Liver (tissue), 9 donors: Measurements from ENCODE around the gene ANKFY1. TPM values are rescaled to one million over a fixed set of nuclear protein-coding genes. Genes with fewer than 3 reads are reported as not detected.

Experiments
- DNase-seq: peaks from one replicate; pipeline ENCODE4 v3.0.0-alpha.2; 2017; ENCODE audit warnings: low spot score
- H3K27ac ChIP-seq, 2 donors: one replicate each; pipeline ENCODE4 v1.7.0; 2013; ENCODE audit warnings: inconsistent platforms in 2 of 2, low read length in 2 of 2, control low read depth in 1 of 2, low read depth in 1 of 2, mild to moderate bottlenecking in 1 of 2
- H3K27me3 ChIP-seq, 4 donors: one replicate each; pipeline versions ENCODE4 v1.6.1 to v1.7.0; 2013; ENCODE audit warnings: low read length in 3 of 4, inconsistent platforms in 1 of 4, mild to moderate bottlenecking in 1 of 4, moderate library complexity in 1 of 4; ENCODE audit not compliant: control insufficient read depth in 4 of 4, insufficient read depth in 4 of 4
- H3K36me3 ChIP-seq, 4 donors: one replicate each; pipeline versions ENCODE4 v1.6.1 to v1.7.0; 2013; ENCODE audit warnings: low read length in 3 of 4, mild to moderate bottlenecking in 3 of 4, low read depth in 1 of 4, moderate library complexity in 1 of 4; ENCODE audit not compliant: control insufficient read depth in 4 of 4, insufficient read depth in 3 of 4
- H3K4me1 ChIP-seq, 4 donors: one replicate each; pipeline versions ENCODE4 v1.6.1 to v1.7.0; 2013; ENCODE audit warnings: low read length in 3 of 4, mild to moderate bottlenecking in 3 of 4, moderate library complexity in 1 of 4; ENCODE audit not compliant: control insufficient read depth in 4 of 4, insufficient read depth in 4 of 4
- H3K4me3 ChIP-seq, 3 donors: one replicate each; pipeline versions ENCODE4 v1.6.1 to v1.7.0; 2013; ENCODE audit warnings: low read length in 3 of 3, control low read depth in 1 of 3, low read depth in 1 of 3, mild to moderate bottlenecking in 1 of 3
- H3K9ac ChIP-seq, 2 donors: one replicate each; pipeline ENCODE4 v1.7.0; 2013; ENCODE audit warnings: low read length in 2 of 2, mild to moderate bottlenecking in 2 of 2, moderate library complexity in 2 of 2, control low read depth in 1 of 2, low read depth in 1 of 2
- H3K9me3 ChIP-seq, 4 donors: one replicate each; pipeline versions ENCODE4 v1.6.1 to v1.7.0; 2013; ENCODE audit warnings: low read length in 3 of 4; ENCODE audit not compliant: control insufficient read depth in 4 of 4
- ATF3 ChIP-seq: IDR thresholded peaks from 2 replicates; pipeline ENCODE4 v1.6.1; 2016; ENCODE audit warnings: antibody characterized with exemption
- EGR1 ChIP-seq, 2 donors: IDR thresholded peaks; 2 replicates each; pipeline ENCODE4 v1.6.1; 2016 to 2018; ENCODE audit warnings: antibody characterized with exemption in 2 of 2, low read depth in 2 of 2
- FOXA1 ChIP-seq: IDR thresholded peaks from 2 replicates; pipeline ENCODE4 v1.6.1; 2016; ENCODE audit warnings: antibody characterized with exemption
- FOXA2 ChIP-seq: IDR thresholded peaks from 2 replicates; pipeline ENCODE4 v1.6.1; 2016; ENCODE audit warnings: antibody characterized with exemption
- GABPA ChIP-seq, 2 donors: IDR thresholded peaks in 1 of 2; conservative IDR thresholded peaks in 1 of 2; 2 replicates each; pipeline ENCODE4 v1.6.1; 2016; ENCODE audit warnings: antibody characterized with exemption in 2 of 2, mild to moderate bottlenecking in 1 of 2, moderate library complexity in 1 of 2
- HNF4A ChIP-seq, 2 donors: conservative IDR thresholded peaks; 2 replicates each; pipeline ENCODE4 v1.6.1; 2016; ENCODE audit warnings: antibody characterized with exemption in 2 of 2, mild to moderate bottlenecking in 2 of 2
- HNF4G ChIP-seq: IDR thresholded peaks from 2 replicates; pipeline ENCODE4 v1.6.1; 2016; ENCODE audit warnings: antibody characterized with exemption
- JUND ChIP-seq, 2 donors: IDR thresholded peaks; 2 replicates each; pipeline ENCODE4 v1.6.1; 2016; ENCODE audit warnings: antibody characterized with exemption in 2 of 2
- NR2F2 ChIP-seq: IDR thresholded peaks from 2 replicates; pipeline ENCODE4 v1.6.1; 2016; ENCODE audit warnings: antibody characterized with exemption
- REST ChIP-seq: IDR thresholded peaks from 2 replicates; pipeline ENCODE4 v1.6.1; 2016; ENCODE audit warnings: antibody characterized with exemption, mild to moderate bottlenecking
- RXRA ChIP-seq, 2 donors: IDR thresholded peaks; 2 replicates each; pipeline ENCODE4 v1.6.1; 2017 to 2018; ENCODE audit warnings: antibody characterized with exemption in 2 of 2, mild to moderate bottlenecking in 1 of 2
- SP1 ChIP-seq: IDR thresholded peaks from 2 replicates; pipeline ENCODE4 v1.6.1; 2018; ENCODE audit warnings: antibody characterized with exemption, mild to moderate bottlenecking
- TAF1 ChIP-seq: conservative IDR thresholded peaks from 2 replicates; pipeline ENCODE4 v1.6.1; 2016; ENCODE audit warnings: antibody characterized with exemption, mild to moderate bottlenecking
- YY1 ChIP-seq: IDR thresholded peaks from 2 replicates; pipeline ENCODE4 v1.6.1; 2016; ENCODE audit warnings: antibody characterized with exemption, mild to moderate bottlenecking
- ZBTB33 ChIP-seq: IDR thresholded peaks from 2 replicates; pipeline ENCODE4 v1.6.1; 2016; ENCODE audit warnings: antibody characterized with exemption
- WGBS: extraction: QIAGEN DNeasy Blood & Tissue Kit; methylation state at CpG from one replicate; pipeline ENCODE4 v1.1.7; 2013; 5-methylcytosine and 5-hydroxymethylcytosine counted together
- polyA plus RNA-seq, 2 donors: library from polyadenylated mRNA; stranded (reverse) in 1 of 2; unstranded in 1 of 2; fragments of 200-250 nt in 1 of 2; fragments of >200 nt in 1 of 2; fragmentation: Nextera tagmentation in 1 of 2; extraction: Ambion mirVana in 1 of 2; gene quantifications; one replicate each; pipeline versions ENCODE4 v1.2.1 to v1.2.3, GENCODE V29; 2013 to 2015
- total RNA-seq, 2 donors: library from RNA; depleted of rRNA; stranded (reverse); fragments of >200 nt; gene quantifications; one replicate each; pipeline ENCODE4 v1.2.3, GENCODE V29; 2014
- donor health status: healthy.
- donor health status: healthy.
- donor health status: healthy.
- donor health status: healthy.
- donor health status: healthy.

The ANKFY1 gene
- total and polyA plus RNA-seq, 4 donors, result 6.8 to 38.6 (median 21.9) TPM

- no peaks in the 10 kb centered on the region for H3K9me3 ChIP-seq
- TF ChIP-seq SP1, result no peak
- TF ChIP-seq FOXA2, result no peak
- no peak for TF ChIP-seq YY1
- TF ChIP-seq HNF4A (conservative IDR thresholded peaks at IDR 0.05), result no peak
- TF ChIP-seq TAF1, result no peak
- no peak for TF ChIP-seq GABPA (IDR thresholded peaks at IDR 0.05 in 1 of 2, conservative IDR thresholded peaks at IDR 0.05 in 1 of 2)
- no peak for TF ChIP-seq HNF4G
- no peaks in the 10 kb centered on the region for H3K36me3 ChIP-seq
- H3K9ac ChIP-seq, result no peak overlapping the region
- no peak for DNase-seq
- 83% methylated on average over 6 of the region's 6 CpGs for WGBS
- peaks cover 5 to 38% (median 36%) of the 10 kb centered on the region in 4 donors for H3K4me1 ChIP-seq
- H3K27ac ChIP-seq, result no peak overlapping the region
- H3K4me3 ChIP-seq, result no peak overlapping the region
- H3K27me3 ChIP-seq, result no peaks in the 10 kb centered on the region
Observed at GRCh38 chr17:4136373-4136772, 127.4 kb downstream of the ANKFY1 start.

GRCh38 chr17:4135489-4135888, 128.3 kb downstream of the ANKFY1 start:
- TF ChIP-seq JUND (IDR thresholded peaks at IDR 0.05) (no peak), RXRA (IDR thresholded peaks at IDR 0.05) (no peak), FOXA1 (no peak), YY1 (no peak), TAF1 (no peak), GABPA (IDR thresholded peaks at IDR 0.05 in 1 of 2, conservative IDR thresholded peaks at IDR 0.05 in 1 of 2) (no peak), ATF3 (no peak), HNF4G (no peak), ZBTB33 (no peak), REST (no peak), NR2F2 (no peak), EGR1 (IDR thresholded peaks at IDR 0.05; ENCODE audit: low read depth in 2 of 2) (no peak)
- Histone ChIP-seq H3K27me3 (no peaks in the 10 kb centered on the region), H3K36me3 (no peaks in the 10 kb centered on the region), H3K4me1 (peaks cover 4 to 33% (median 28%) of the 10 kb centered on the region in 4 donors), H3K27ac (no peak overlapping the region), H3K9ac (no peak overlapping the region), H3K9me3 (no peaks in the 10 kb centered on the region), H3K4me3 (no peak overlapping the region)
- WGBS, result 90% methylated on average over 3 of the region's 3 CpGs
- no peak for DNase-seq
